Measurements from ENCODE around the gene GBA2. TPM values are rescaled to one million over a fixed set of nuclear protein-coding genes. Genes with fewer than 3 reads are reported as not detected.

The GBA2 gene
- total RNA-seq, 1 experiment from 2014 or later = 63.6 TPM

DNA sequence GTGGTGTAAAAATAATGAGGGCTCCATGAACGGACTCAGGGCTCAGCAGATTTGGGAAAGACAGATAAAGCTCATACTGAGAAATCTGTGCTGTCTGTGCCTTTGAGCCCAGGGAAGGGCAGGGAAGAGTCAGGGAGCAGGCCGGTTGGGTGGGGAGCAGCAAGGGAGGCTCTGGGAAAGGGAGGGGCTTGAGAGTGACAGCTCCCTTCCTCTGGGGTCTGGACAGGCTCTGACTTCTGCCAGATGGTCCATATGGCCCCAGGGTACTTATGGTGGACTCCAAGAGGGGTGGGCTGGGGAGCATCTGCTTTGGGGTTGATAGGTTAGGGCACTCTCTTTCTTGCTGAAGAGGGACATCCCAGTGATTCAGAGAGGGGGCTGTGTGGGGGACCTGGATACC is 44.4 kb upstream of the GBA2 start (continued):
- TF ChIP-seq, protein P1, sequence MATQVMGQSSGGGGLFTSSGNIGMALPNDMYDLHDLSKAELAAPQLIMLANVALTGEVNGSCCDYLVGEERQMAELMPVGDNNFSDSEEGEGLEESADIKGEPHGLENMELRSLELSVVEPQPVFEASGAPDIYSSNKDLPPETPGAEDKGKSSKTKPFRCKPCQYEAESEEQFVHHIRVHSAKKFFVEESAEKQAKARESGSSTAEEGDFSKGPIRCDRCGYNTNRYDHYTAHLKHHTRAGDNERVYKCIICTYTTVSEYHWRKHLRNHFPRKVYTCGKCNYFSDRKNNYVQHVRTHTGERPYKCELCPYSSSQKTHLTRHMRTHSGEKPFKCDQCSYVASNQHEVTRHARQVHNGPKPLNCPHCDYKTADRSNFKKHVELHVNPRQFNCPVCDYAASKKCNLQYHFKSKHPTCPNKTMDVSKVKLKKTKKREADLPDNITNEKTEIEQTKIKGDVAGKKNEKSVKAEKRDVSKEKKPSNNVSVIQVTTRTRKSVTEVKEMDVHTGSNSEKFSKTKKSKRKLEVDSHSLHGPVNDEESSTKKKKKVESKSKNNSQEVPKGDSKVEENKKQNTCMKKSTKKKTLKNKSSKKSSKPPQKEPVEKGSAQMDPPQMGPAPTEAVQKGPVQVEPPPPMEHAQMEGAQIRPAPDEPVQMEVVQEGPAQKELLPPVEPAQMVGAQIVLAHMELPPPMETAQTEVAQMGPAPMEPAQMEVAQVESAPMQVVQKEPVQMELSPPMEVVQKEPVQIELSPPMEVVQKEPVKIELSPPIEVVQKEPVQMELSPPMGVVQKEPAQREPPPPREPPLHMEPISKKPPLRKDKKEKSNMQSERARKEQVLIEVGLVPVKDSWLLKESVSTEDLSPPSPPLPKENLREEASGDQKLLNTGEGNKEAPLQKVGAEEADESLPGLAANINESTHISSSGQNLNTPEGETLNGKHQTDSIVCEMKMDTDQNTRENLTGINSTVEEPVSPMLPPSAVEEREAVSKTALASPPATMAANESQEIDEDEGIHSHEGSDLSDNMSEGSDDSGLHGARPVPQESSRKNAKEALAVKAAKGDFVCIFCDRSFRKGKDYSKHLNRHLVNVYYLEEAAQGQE (IDR thresholded peaks at IDR 0.05; ENCODE audit: low read depth) = no peak
- no peak for TF ChIP-seq ELF1 (IDR thresholded peaks at IDR 0.05; ENCODE audit: borderline replicate concordance, low read depth)

DNA sequence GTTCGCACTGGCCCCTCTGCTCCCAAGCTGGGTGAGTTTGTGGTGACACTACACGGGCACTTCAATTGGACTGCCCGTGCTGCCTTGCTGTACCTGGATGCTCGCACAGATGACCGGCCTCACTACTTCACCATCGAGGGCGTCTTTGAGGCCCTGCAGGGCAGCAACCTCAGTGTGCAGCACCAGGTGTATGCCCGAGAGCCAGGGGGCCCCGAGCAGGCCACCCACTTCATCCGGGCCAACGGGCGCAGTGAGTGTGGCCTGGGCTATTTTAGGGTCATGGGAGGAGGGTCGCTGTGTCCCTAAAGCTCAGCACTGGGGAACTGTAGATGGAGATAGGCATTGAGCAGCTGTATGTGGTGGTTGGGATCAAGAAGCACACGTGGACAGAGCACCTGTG is 43.8 kb upstream of the GBA2 start:
- POLR2A ChIA-PET = no interaction called here
- Histone ChIP-seq H3K9me2 (ENCODE audit: insufficient read depth) (no peaks in the 10 kb centered on the region), H3K79me2 (ENCODE audit: insufficient read depth, low read length) (no peaks in the 10 kb centered on the region), H4K20me1 (ENCODE audit: insufficient read depth) (no peaks in the 10 kb centered on the region), H2AFZ (ENCODE audit: low read depth, low read length, poor library complexity, severe bottlenecking) (no peak overlapping the region), H3K36me3 (ENCODE audit: control insufficient read depth in 1 of 2, insufficient read depth in 2 of 2, low read length in 2 of 2) (0 out of 4 replicates have a peak, but pooled peaks cover 0 to 4% of the 10 kb centered on the region in 2 experiments), H3K4me3 (replicated peaks in 1 of 2; ENCODE audit: low read depth in 1 of 2, low read length in 2 of 2) (no peak overlapping the region), H3K4me1 (ENCODE audit: control insufficient read depth in 1 of 2, insufficient read depth in 2 of 2, low read length in 2 of 2) (peaks cover 0 to 14% of the 10 kb centered on the region in 2 experiments; a peak in 2 of 4 replicates), H3K9ac (ENCODE audit: low read length) (no peak overlapping the region), H3K9me3 (ENCODE audit: control insufficient read depth in 1 of 2, insufficient read depth in 1 of 2, low read depth in 1 of 2, low read length in 2 of 2) (no peaks in the 10 kb centered on the region), H3K27me3 (ENCODE audit: insufficient read depth, low read length) (no peaks in the 10 kb centered on the region), H3K4me2 (ENCODE audit: low read length) (no peak overlapping the region), H3K27ac (ENCODE audit: low read depth, low read length) (no peak overlapping the region)
- no peak for DNase-seq (ENCODE audit: low read depth, low spot score)
- no TSS peak for BruUV-seq (replicated peaks)
- no peak for TF ChIP-seq YY1 (IDR thresholded peaks at IDR 0.05; ENCODE audit: extremely low read depth, insufficient replicate concordance, low read depth, low read length)
- TF ChIP-seq, protein P1 (IDR thresholded peaks at IDR 0.05; ENCODE audit: low read depth) = no peak
- TF ChIP-seq RAD21 (IDR thresholded peaks at IDR 0.05; ENCODE audit: low read depth) = no peak
- no peak for TF ChIP-seq ZFX (IDR thresholded peaks at IDR 0.05)
- no peak for TF ChIP-seq SIN3A (IDR thresholded peaks at IDR 0.05; ENCODE audit: low read depth)
- TF ChIP-seq TCF7L2 (IDR thresholded peaks at IDR 0.05; ENCODE audit: borderline replicate concordance, extremely low read depth, insufficient read depth, insufficient read length) = no peak
- no peak for TF ChIP-seq EZH2phosphoT487 (IDR thresholded peaks at IDR 0.05; ENCODE audit: borderline replicate concordance)
- no peak for TF ChIP-seq ELF1 (IDR thresholded peaks at IDR 0.05; ENCODE audit: borderline replicate concordance, low read depth)
- RAD21 ChIA-PET (ENCODE audit: low non-redundant PET in 1 of 2, low total read pairs in 2 of 2, uncharacterized antibody in 2 of 2, unreplicated experiment in 2 of 2) = no interaction called here
- no peak for ATAC-seq
- CTCF ChIA-PET = interaction anchor here (1.0 to 1.9 kb wide), 3 partner anchors 33 to 119 kb away, joined by 3 to 6 read pairs (median 4); no protein-coding TSS in a partner anchor
- intact Hi-C loops (cut with micrococcal nuclease) = no loop called here
